ENCODE measurements around the gene SRC. TPM values are rescaled to one million over a fixed set of nuclear protein-coding genes. Genes with fewer than 3 reads are reported as not detected.
"Not testable (repeated sequence)": the region's sequence is repeated elsewhere in the genome, so short reads cannot be mapped to it uniquely, and the experiment has no call there.

SRC gene
- total RNA-seq, 1 donor from 2014 or later, result 72.7 TPM

- no peak for TF ChIP-seq CTCF (IDR thresholded peaks at IDR 0.05)
- peak overlapping the region; percentile 65 for H3K4me3 Mint-ChIP-seq
- no peaks in the 10 kb centered on the region for H3K36me3 Mint-ChIP-seq (ENCODE audit: low read depth)
- CTCF ChIA-PET, result interaction anchor here (1.0 to 1.3 kb wide), 3 partner anchors 13 to 49 kb away, joined by 3 to 4 read pairs (median 3); no protein-coding TSS in a partner anchor
- H3K4me1 Mint-ChIP-seq, result peaks cover 52% of the 10 kb centered on the region
- ATAC-seq (ENCODE audit: low read depth) (peak; percentile 13), DNase-seq (no peak)
- H3K27ac Mint-ChIP-seq, result peak overlapping the region; percentile 92
- POLR2A ChIA-PET, result interaction anchor here (0.6 to 4.1 kb wide), 16 partner anchors 9 to 157 kb away, joined by 3 to 52 read pairs (median 4); partner anchors contain the start of genes MANBAL and SRC
- H3K27me3 Mint-ChIP-seq, result no peaks in the 10 kb centered on the region
- no peaks in the 10 kb centered on the region for H3K9me3 Mint-ChIP-seq
- intact Hi-C loops (cut with micrococcal nuclease), result loop anchor here (1.0 to 2.0 kb wide), 7 partner anchors 9 to 65 kb away; partner anchors contain the start of gene MANBAL
Measured at GRCh38 chr20:37335642-37336368, 10.1 kb upstream of the SRC start.

GRCh38 chr20:37336369-37337207 is 9.4 kb upstream of the SRC start:
- no peak for TF ChIP-seq CTCF (IDR thresholded peaks at IDR 0.05)
- Mint-ChIP-seq H3K36me3 (ENCODE audit: low read depth) (no peaks in the 10 kb centered on the region), H3K4me3 (peak overlapping the region; percentile 65), H3K9me3 (no peaks in the 10 kb centered on the region), H3K27ac (peak overlapping the region; percentile 92), H3K4me1 (peaks cover 52% of the 10 kb centered on the region), H3K27me3 (no peaks in the 10 kb centered on the region)
- ATAC-seq (ENCODE audit: low read depth), result peak; percentile 74
- peak; percentile 50 for DNase-seq
- intact Hi-C loops (cut with micrococcal nuclease), result loop anchor here (1.0 to 2.0 kb wide), 7 partner anchors 9 to 66 kb away; partner anchors contain the start of gene MANBAL
- ChIA-PET POLR2A (interaction anchor here (0.5 to 4.1 kb wide), 17 partner anchors 8 to 740 kb away, joined by 3 to 52 read pairs (median 5); partner anchors contain the start of genes MANBAL, NDRG3 and SRC), CTCF (interaction anchor here (1.3 kb wide), 1 partner anchor 12 kb away, joined by 3 read pairs; no protein-coding TSS in a partner anchor)

GRCh38 chr20:37337208-37337991 is 8.5 kb upstream of the SRC start:
- Mint-ChIP-seq H3K4me1 (peaks cover 50% of the 10 kb centered on the region), H3K27ac (peak overlapping the region; percentile 84), H3K9me3 (no peaks in the 10 kb centered on the region), H3K4me3 (peak overlapping the region; percentile 56), H3K36me3 (ENCODE audit: low read depth) (no peaks in the 10 kb centered on the region), H3K27me3 (no peaks in the 10 kb centered on the region)
- peak; percentile 17 for ATAC-seq (ENCODE audit: low read depth)
- DNase-seq, result no peak
- CTCF ChIA-PET, result no interaction called here
- POLR2A ChIA-PET, result interaction anchor here (0.6 to 4.1 kb wide), 13 partner anchors 9 to 741 kb away, joined by 3 to 52 read pairs (median 5); partner anchors contain the start of genes MANBAL and SRC
- no peak for TF ChIP-seq CTCF (IDR thresholded peaks at IDR 0.05)
- intact Hi-C loops (cut with micrococcal nuclease), result loop anchor here (2.0 kb wide), 2 partner anchors 13 to 67 kb away; no protein-coding TSS in a partner anchor

- H3K4me3 Mint-ChIP-seq; ATAC-seq (ENCODE audit: low read depth); H3K9me3 Mint-ChIP-seq; H3K27ac Mint-ChIP-seq; intact Hi-C loops (cut with micrococcal nuclease); CTCF ChIA-PET; H3K27me3 Mint-ChIP-seq; DNase-seq; H3K36me3 Mint-ChIP-seq (ENCODE audit: low read depth): not testable (repeated sequence)
- H3K4me1 Mint-ChIP-seq, result peaks cover 45% of the 10 kb centered on the region
- POLR2A ChIA-PET, result interaction anchor here (1.3 kb wide), 1 partner anchor 11 kb away, joined by 3 read pairs; no protein-coding TSS in a partner anchor
Measured at GRCh38 chr20:37338380-37338779, 7.6 kb upstream of the SRC start.

- no peaks in the 10 kb centered on the region for H3K36me3 Mint-ChIP-seq (ENCODE audit: low read depth)
- ChIA-PET CTCF (no interaction called here), POLR2A (interaction anchor here (0.6 to 1.3 kb wide), 2 partner anchors 12 to 502 kb away, joined by 3 to 4 read pairs; no protein-coding TSS in a partner anchor)
- intact Hi-C loops (cut with micrococcal nuclease), result no loop called here
- no peak for DNase-seq
- no peak overlapping the region for H3K4me3 Mint-ChIP-seq
- peak overlapping the region; percentile 46 for H3K27ac Mint-ChIP-seq
- no peak for ATAC-seq (ENCODE audit: low read depth)
- H3K27me3 Mint-ChIP-seq, result no peaks in the 10 kb centered on the region
- H3K4me1 Mint-ChIP-seq, result peaks cover 40% of the 10 kb centered on the region
- H3K9me3 Mint-ChIP-seq, result no peaks in the 10 kb centered on the region
- TF ChIP-seq CTCF (IDR thresholded peaks at IDR 0.05), result no peak
Measured at GRCh38 chr20:37339208-37339607, 6.7 kb upstream of the SRC start.

GRCh38 chr20:37339764-37340109 is 6.2 kb upstream of the SRC start:
- H3K4me3 Mint-ChIP-seq; ATAC-seq (ENCODE audit: low read depth); H3K36me3 Mint-ChIP-seq (ENCODE audit: low read depth); CTCF ChIA-PET; H3K27me3 Mint-ChIP-seq; DNase-seq; intact Hi-C loops (cut with micrococcal nuclease); H3K9me3 Mint-ChIP-seq: not testable (repeated sequence)
- H3K27ac Mint-ChIP-seq, result peak overlapping the region; percentile 46
- H3K4me1 Mint-ChIP-seq, result peaks cover 40% of the 10 kb centered on the region
- POLR2A ChIA-PET, result interaction anchor here (0.6 to 1.3 kb wide), 4 partner anchors 13 to 501 kb away, joined by 3 to 6 read pairs (median 4); no protein-coding TSS in a partner anchor
